22Rv1 (cell line): ENCODE measurements around the gene PDGFA.

Experiments
- ZFX ChIP-seq: fragments of 450-650 bp; IDR thresholded peaks from 2 replicates; pipeline ENCODE4 v1.6.1; 2017; ENCODE audit warnings: antibody characterized with exemption, borderline replicate concordance
- TF ChIP-seq, protein P1 (sequence below): fragments of 450-650 bp; IDR thresholded peaks from 2 replicates; pipeline ENCODE4 v1.5.1; 2017; ENCODE audit warnings: mild to moderate bottlenecking

- TF ChIP-seq, protein P1, sequence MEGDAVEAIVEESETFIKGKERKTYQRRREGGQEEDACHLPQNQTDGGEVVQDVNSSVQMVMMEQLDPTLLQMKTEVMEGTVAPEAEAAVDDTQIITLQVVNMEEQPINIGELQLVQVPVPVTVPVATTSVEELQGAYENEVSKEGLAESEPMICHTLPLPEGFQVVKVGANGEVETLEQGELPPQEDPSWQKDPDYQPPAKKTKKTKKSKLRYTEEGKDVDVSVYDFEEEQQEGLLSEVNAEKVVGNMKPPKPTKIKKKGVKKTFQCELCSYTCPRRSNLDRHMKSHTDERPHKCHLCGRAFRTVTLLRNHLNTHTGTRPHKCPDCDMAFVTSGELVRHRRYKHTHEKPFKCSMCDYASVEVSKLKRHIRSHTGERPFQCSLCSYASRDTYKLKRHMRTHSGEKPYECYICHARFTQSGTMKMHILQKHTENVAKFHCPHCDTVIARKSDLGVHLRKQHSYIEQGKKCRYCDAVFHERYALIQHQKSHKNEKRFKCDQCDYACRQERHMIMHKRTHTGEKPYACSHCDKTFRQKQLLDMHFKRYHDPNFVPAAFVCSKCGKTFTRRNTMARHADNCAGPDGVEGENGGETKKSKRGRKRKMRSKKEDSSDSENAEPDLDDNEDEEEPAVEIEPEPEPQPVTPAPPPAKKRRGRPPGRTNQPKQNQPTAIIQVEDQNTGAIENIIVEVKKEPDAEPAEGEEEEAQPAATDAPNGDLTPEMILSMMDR = no peak
- TF ChIP-seq ZFX = no peak
These were observed 51.6 kb downstream of the PDGFA start for GRCh38 chr7:467856-468545.
